Measurements from ENCODE around the gene NFIB. TPM values are rescaled to one million over a fixed set of nuclear protein-coding genes. Genes with fewer than 3 reads are reported as not detected.

NFIB gene
- total RNA-seq, 5 donors from 2014 or later (not counting 1 experiment from before 2014, with no cell fraction given) = 0.15 to 0.89 (median 0.39) TPM; not detected in 1

GRCh38 chr9:14097666-14098415 lies 216.1 kb downstream of the NFIB start:
- ChIA-PET CTCF (no interaction called here), POLR2A (interaction anchor here in 1 of 2 donors (0.6 kb wide), 1 partner anchor 419 kb away, joined by 7 read pairs; no protein-coding TSS in a partner anchor)
- H3K27ac Mint-ChIP-seq = no peak overlapping the region

GRCh38 chr9:14097215-14097614 lies 216.7 kb downstream of the NFIB start:
- no peaks in the 10 kb centered on the region for H3K36me3 Mint-ChIP-seq
- Histone ChIP-seq H3K4me3 (ENCODE audit: control insufficient read depth in 1 of 2, extremely low read depth in 1 of 2, low read length in 1 of 2) (no peak overlapping the region), H3K36me3 (ENCODE audit: control insufficient read depth in 2 of 2, extremely low read depth in 1 of 2, insufficient read depth in 1 of 2, low read length in 1 of 2) (no peaks in the 10 kb centered on the region), H3K9me3 (no peaks in the 10 kb centered on the region), H3K27ac (ENCODE audit: low read length) (no peak overlapping the region), H3K4me1 (ENCODE audit: control insufficient read depth in 1 of 2, extremely low read depth in 1 of 2, insufficient read depth in 2 of 2, low read length in 2 of 2) (no peaks in the 10 kb centered on the region), H3K27me3 (replicated peaks in 1 of 2; ENCODE audit: control insufficient read depth in 2 of 2, extremely low read depth in 1 of 2, insufficient read depth in 2 of 2, low read length in 1 of 2) (no peaks in the 10 kb centered on the region)
- no peak overlapping the region for H3K27ac Mint-ChIP-seq
- H3K9me3 Mint-ChIP-seq = no peaks in the 10 kb centered on the region
- ChIA-PET POLR2A (interaction anchor here in 1 of 2 donors (0.6 kb wide), 1 partner anchor 420 kb away, joined by 7 read pairs; no protein-coding TSS in a partner anchor), CTCF (no interaction called here)
- DNase-seq (no peak), ATAC-seq (replicated peaks in 1 of 4) (no peak)
- no peak overlapping the region for H3K4me3 Mint-ChIP-seq
- H3K4me1 Mint-ChIP-seq = no peaks in the 10 kb centered on the region
- H3K27me3 Mint-ChIP-seq = no peaks in the 10 kb centered on the region
- no CpG with 5 or more reads among the region's 4 CpGs for WGBS (ENCODE audit: insufficient coverage)

More at GRCh38 chr9:14097666-14098415, 216.1 kb downstream of the NFIB start:
- Histone ChIP-seq H3K4me1 (ENCODE audit: control insufficient read depth in 1 of 2, extremely low read depth in 1 of 2, insufficient read depth in 2 of 2, low read length in 2 of 2) (no peaks in the 10 kb centered on the region), H3K27me3 (replicated peaks in 1 of 2; ENCODE audit: control insufficient read depth in 2 of 2, extremely low read depth in 1 of 2, insufficient read depth in 2 of 2, low read length in 1 of 2) (no peaks in the 10 kb centered on the region), H3K9me3 (no peaks in the 10 kb centered on the region), H3K36me3 (ENCODE audit: control insufficient read depth in 2 of 2, extremely low read depth in 1 of 2, insufficient read depth in 1 of 2, low read length in 1 of 2) (no peaks in the 10 kb centered on the region), H3K4me3 (ENCODE audit: control insufficient read depth in 1 of 2, extremely low read depth in 1 of 2, low read length in 1 of 2) (no peak overlapping the region), H3K27ac (ENCODE audit: low read length) (no peak overlapping the region)
- no peaks in the 10 kb centered on the region for H3K9me3 Mint-ChIP-seq
- no peaks in the 10 kb centered on the region for H3K27me3 Mint-ChIP-seq
- H3K4me3 Mint-ChIP-seq = no peak overlapping the region
- 40% methylated on average over 1 of the region's 6 CpGs for WGBS (ENCODE audit: insufficient coverage)
- ATAC-seq (replicated peaks in 1 of 4) (no peak), DNase-seq (no peak)
- no peaks in the 10 kb centered on the region for H3K4me1 Mint-ChIP-seq
- no peaks in the 10 kb centered on the region for H3K36me3 Mint-ChIP-seq

- Mint-ChIP-seq H3K4me1 (no peaks in the 10 kb centered on the region), H3K27ac (no peak overlapping the region), H3K9me3 (peaks cover 0 to 3% (median 0%) of the 10 kb centered on the region in 3 donors), H3K4me3 (no peak overlapping the region), H3K36me3 (no peaks in the 10 kb centered on the region), H3K27me3 (no peaks in the 10 kb centered on the region)
- Histone ChIP-seq H3K36me3 (ENCODE audit: control insufficient read depth in 2 of 2, extremely low read depth in 1 of 2, insufficient read depth in 1 of 2, low read length in 1 of 2) (no peaks in the 10 kb centered on the region), H3K4me1 (ENCODE audit: control insufficient read depth in 1 of 2, extremely low read depth in 1 of 2, insufficient read depth in 2 of 2, low read length in 2 of 2) (no peaks in the 10 kb centered on the region), H3K4me3 (ENCODE audit: control insufficient read depth in 1 of 2, extremely low read depth in 1 of 2, low read length in 1 of 2) (no peak overlapping the region), H3K27ac (ENCODE audit: low read length) (no peak overlapping the region), H3K27me3 (replicated peaks in 1 of 2; ENCODE audit: control insufficient read depth in 2 of 2, extremely low read depth in 1 of 2, insufficient read depth in 2 of 2, low read length in 1 of 2) (no peaks in the 10 kb centered on the region), H3K9me3 (no peaks in the 10 kb centered on the region)
- DNase-seq (no peak), ATAC-seq (replicated peaks in 1 of 4) (no peak)
- ChIA-PET CTCF (no interaction called here), POLR2A (interaction anchor here in 1 of 2 donors (0.6 kb wide), 1 partner anchor 136 kb away, joined by 3 read pairs; no protein-coding TSS in a partner anchor)
- 85% methylated on average over 10 of the region's 15 CpGs for WGBS (ENCODE audit: insufficient coverage)
These were observed 217.6 kb downstream of the NFIB start for GRCh38 chr9:14096258-14096922.

GRCh38 chr9:14095277-14095676 lies 218.7 kb downstream of the NFIB start:
- H3K9me3 ChIP-seq = no peaks in the 10 kb centered on the region
- no peak overlapping the region for H3K27ac ChIP-seq (ENCODE audit: low read length)
- Mint-ChIP-seq H3K36me3 (no peaks in the 10 kb centered on the region), H3K27me3 (no peaks in the 10 kb centered on the region), H3K27ac (no peak overlapping the region), H3K4me1 (no peaks in the 10 kb centered on the region), H3K4me3 (no peak overlapping the region), H3K9me3 (peaks cover 0 to 3% (median 0%) of the 10 kb centered on the region in 3 donors)
- POLR2A ChIA-PET = no interaction called here
- no peaks in the 10 kb centered on the region for H3K27me3 ChIP-seq (replicated peaks in 1 of 2; ENCODE audit: control insufficient read depth in 2 of 2, extremely low read depth in 1 of 2, insufficient read depth in 2 of 2, low read length in 1 of 2)
- no peak for ATAC-seq (replicated peaks in 1 of 4)
- CTCF ChIA-PET = no interaction called here
- no peaks in the 10 kb centered on the region for H3K36me3 ChIP-seq (ENCODE audit: control insufficient read depth in 2 of 2, extremely low read depth in 1 of 2, insufficient read depth in 1 of 2, low read length in 1 of 2)
- H3K4me3 ChIP-seq (ENCODE audit: control insufficient read depth in 1 of 2, extremely low read depth in 1 of 2, low read length in 1 of 2) = no peak overlapping the region
- no peaks in the 10 kb centered on the region for H3K4me1 ChIP-seq (ENCODE audit: control insufficient read depth in 1 of 2, extremely low read depth in 1 of 2, insufficient read depth in 2 of 2, low read length in 2 of 2)
- no peak for DNase-seq

GRCh38 chr9:14094491-14094890 lies 219.4 kb downstream of the NFIB start:
- no peak for ATAC-seq (replicated peaks in 1 of 4)
- Mint-ChIP-seq H3K9me3 (peaks cover 0 to 3% (median 0%) of the 10 kb centered on the region in 3 donors), H3K27ac (no peak overlapping the region), H3K4me3 (no peak overlapping the region), H3K36me3 (no peaks in the 10 kb centered on the region), H3K4me1 (no peaks in the 10 kb centered on the region), H3K27me3 (no peaks in the 10 kb centered on the region)
- DNase-seq = no peak
- Histone ChIP-seq H3K27ac (ENCODE audit: low read length) (no peak overlapping the region), H3K27me3 (replicated peaks in 1 of 2; ENCODE audit: control insufficient read depth in 2 of 2, extremely low read depth in 1 of 2, insufficient read depth in 2 of 2, low read length in 1 of 2) (no peaks in the 10 kb centered on the region), H3K4me1 (ENCODE audit: control insufficient read depth in 1 of 2, extremely low read depth in 1 of 2, insufficient read depth in 2 of 2, low read length in 2 of 2) (no peaks in the 10 kb centered on the region), H3K9me3 (no peaks in the 10 kb centered on the region), H3K4me3 (ENCODE audit: control insufficient read depth in 1 of 2, extremely low read depth in 1 of 2, low read length in 1 of 2) (no peak overlapping the region), H3K36me3 (ENCODE audit: control insufficient read depth in 2 of 2, extremely low read depth in 1 of 2, insufficient read depth in 1 of 2, low read length in 1 of 2) (no peaks in the 10 kb centered on the region)
- POLR2A ChIA-PET = no interaction called here
- WGBS (ENCODE audit: insufficient coverage) = no CpG with 5 or more reads among the region's 5 CpGs
- CTCF ChIA-PET = no interaction called here

GRCh38 chr9:14092344-14092743 lies 221.6 kb downstream of the NFIB start:
- Mint-ChIP-seq H3K4me3 (no peak overlapping the region), H3K4me1 (no peaks in the 10 kb centered on the region), H3K27me3 (no peaks in the 10 kb centered on the region), H3K27ac (no peak overlapping the region), H3K36me3 (no peaks in the 10 kb centered on the region), H3K9me3 (peaks cover 0 to 3% (median 0%) of the 10 kb centered on the region in 3 donors)
- H3K4me1 ChIP-seq (ENCODE audit: control insufficient read depth in 1 of 2, extremely low read depth in 1 of 2, insufficient read depth in 2 of 2, low read length in 2 of 2) = no peaks in the 10 kb centered on the region
- ATAC-seq (replicated peaks in 1 of 4) (no peak), DNase-seq (no peak)
- no peaks in the 10 kb centered on the region for H3K9me3 ChIP-seq
- CTCF ChIA-PET = interaction anchor here in 1 of 2 donors (0.6 kb wide), 1 partner anchor 226 kb away, joined by 4 read pairs; no protein-coding TSS in a partner anchor
- no peaks in the 10 kb centered on the region for H3K36me3 ChIP-seq (ENCODE audit: control insufficient read depth in 2 of 2, extremely low read depth in 1 of 2, insufficient read depth in 1 of 2, low read length in 1 of 2)
- no peaks in the 10 kb centered on the region for H3K27me3 ChIP-seq (replicated peaks in 1 of 2; ENCODE audit: control insufficient read depth in 2 of 2, extremely low read depth in 1 of 2, insufficient read depth in 2 of 2, low read length in 1 of 2)
- POLR2A ChIA-PET = no interaction called here
- H3K27ac ChIP-seq (ENCODE audit: low read length) = no peak overlapping the region
- H3K4me3 ChIP-seq (ENCODE audit: control insufficient read depth in 1 of 2, extremely low read depth in 1 of 2, low read length in 1 of 2) = no peak overlapping the region
- no CpG with 5 or more reads among the region's 1 CpG for WGBS (ENCODE audit: insufficient coverage)

All from T-cell (primary cell).